Hippocampal formation (tissue), 2 donors: ENCODE results near the gene MCC.

Experiments
- DNase-seq, 2 donors: peaks; one replicate each; lab custom pipeline; 2025; lab: John Stamatoyannopoulos, UW

The MCC gene

DNA sequence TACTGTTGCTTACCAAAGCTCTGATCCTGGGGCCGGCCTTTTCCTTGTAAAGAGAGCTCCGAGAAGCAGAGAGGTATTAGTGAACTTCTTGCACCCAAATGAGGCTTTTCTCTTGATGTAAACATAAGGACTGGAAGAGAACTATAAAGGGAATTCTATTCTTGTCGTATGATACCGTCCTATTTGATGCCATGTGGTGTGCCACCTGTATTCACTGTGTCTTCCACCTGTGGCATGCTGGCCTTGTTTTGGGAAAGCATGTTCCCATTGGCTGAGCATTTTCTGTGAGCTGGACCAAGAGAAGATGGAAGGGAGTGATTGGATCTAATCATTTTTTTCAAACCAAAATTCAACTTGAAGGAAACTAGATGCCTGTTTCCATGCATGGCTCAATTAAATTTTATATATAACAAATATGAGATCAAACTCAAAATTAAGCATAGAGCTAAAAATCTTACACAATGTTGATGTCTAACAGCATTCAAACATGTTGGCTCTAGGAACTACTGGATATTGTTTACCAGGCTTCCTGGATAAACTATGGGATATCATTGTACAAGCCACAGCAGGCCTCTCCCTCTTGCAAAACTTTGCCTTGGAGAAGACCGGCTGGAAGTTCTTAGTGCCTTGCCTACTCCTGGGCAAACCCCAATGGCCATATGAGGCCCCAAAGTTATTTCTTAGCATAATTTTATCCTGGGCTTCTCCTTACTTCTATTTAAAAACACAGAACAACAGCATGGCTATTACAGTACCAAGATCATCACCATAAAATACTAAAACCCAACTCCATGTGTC is 168.8 kb downstream of the MCC start:
- DNase-seq: no peak

DNA sequence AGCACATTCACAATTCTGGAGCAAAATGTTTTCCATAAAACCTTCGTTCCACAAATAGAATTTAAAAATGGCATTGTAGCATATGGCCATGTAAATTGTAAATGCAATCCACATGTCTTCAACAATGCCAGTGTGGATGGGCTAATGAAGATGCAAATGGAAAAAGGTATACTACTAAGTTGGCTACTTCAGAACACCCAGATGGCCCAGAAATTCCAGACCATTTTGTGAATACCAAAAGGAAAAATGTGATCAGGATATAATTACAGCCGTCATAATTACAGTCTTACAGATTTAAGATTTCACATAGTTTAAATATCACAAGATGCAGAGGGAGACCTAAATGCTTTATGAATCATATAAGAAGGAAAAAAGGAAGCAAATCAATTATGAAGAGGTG is 170.6 kb downstream of the MCC start:
- no peak for DNase-seq

DNA sequence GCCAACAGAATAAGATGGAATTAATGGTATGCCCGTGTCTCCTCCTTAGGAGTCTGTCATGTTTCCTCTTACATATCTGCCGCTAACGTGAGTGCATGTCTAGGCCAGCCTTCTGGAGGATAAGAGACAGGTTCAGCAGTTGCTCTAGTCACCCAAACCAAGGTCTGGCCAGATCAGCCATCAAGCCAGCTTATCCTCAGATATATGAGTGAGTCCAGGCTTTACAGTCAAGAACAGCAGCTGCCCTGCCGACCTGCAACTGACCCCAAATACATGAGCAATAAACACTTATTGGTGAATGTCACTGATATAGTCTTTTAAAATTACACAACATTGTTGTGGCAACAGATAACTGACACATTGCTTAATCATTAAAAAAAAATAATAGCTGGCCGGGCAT is 177.0 kb downstream of the MCC start:
- no peak for DNase-seq

DNA sequence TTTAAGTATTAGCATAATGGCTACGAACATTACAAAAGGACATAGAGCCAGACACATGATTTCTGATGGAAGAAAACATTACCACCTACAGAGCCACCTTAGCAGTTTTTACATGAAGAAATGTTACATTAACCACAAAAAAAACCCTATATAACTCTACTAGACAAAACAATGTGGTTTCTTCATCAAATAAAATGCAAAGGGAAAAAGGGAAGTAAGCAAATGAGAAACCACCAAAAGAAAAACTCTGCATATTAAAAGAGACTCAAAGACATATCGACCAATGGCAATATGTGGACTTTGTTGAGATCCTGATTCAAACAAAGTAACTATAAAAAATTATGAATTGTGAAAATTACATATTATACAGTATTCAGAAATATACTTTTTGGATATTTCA is 186.1 kb downstream of the MCC start:
- DNase-seq: no peak

DNA sequence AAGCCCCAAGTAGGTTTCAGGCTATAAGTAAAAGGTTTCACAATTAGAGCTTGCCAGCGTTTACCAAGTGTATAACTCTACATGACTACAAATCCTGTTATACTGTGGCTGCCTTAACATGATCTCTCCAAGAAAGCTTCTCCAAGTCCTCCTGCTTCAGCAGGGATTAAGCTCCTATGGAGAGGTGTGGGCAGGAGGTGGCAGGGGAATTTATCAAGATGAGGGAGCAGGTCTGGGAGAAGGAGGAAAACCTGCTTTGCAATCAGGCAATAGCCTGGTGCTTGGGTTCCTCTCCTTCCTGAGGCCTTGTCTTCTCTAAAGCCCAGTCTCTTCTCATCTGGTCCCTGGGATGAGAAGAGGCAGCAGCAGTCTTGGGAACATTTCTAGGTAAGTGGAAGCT is 188.7 kb downstream of the MCC start:
- no peak for DNase-seq

DNA sequence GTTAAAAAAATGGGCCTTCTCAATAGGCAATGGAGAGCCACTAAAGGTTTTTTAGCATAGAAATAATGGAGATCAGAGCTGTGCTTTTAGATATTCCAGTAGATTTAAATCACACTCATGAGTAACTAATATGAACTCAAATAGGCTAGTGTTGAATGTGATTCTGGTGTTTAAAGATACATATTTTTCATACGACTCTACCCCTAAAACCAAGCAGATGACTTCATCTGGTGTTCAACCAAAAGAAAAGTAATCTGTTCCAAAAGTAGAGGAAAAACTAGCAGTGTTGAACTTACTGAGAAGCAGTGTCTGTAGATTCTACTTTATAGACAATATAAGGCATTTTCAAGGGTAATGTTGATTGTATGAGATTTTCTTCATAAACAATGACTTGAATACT is 191.6 kb downstream of the MCC start:
- no peak for DNase-seq

DNA sequence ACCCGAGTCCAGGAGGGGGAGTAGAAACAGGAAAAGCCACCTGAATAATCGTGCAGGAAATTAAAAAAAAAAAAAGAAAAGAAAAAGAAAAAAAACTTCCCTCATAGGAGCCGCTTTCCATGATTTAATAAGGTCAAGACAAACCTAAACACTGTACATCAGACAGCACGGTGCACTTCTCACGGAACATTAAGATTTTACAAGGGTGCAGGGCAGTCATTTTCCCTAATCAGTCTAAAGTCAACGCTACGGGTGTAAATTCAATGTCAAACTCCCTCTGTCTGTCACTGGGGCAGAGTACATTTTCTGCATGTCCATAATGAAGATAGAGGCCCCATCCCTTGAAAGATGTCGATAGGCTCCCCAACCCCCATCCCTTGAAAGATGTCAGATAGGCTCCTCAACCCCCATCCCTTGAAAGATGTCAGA is 193.1 kb downstream of the MCC start:
- DNase-seq: no peak

DNA sequence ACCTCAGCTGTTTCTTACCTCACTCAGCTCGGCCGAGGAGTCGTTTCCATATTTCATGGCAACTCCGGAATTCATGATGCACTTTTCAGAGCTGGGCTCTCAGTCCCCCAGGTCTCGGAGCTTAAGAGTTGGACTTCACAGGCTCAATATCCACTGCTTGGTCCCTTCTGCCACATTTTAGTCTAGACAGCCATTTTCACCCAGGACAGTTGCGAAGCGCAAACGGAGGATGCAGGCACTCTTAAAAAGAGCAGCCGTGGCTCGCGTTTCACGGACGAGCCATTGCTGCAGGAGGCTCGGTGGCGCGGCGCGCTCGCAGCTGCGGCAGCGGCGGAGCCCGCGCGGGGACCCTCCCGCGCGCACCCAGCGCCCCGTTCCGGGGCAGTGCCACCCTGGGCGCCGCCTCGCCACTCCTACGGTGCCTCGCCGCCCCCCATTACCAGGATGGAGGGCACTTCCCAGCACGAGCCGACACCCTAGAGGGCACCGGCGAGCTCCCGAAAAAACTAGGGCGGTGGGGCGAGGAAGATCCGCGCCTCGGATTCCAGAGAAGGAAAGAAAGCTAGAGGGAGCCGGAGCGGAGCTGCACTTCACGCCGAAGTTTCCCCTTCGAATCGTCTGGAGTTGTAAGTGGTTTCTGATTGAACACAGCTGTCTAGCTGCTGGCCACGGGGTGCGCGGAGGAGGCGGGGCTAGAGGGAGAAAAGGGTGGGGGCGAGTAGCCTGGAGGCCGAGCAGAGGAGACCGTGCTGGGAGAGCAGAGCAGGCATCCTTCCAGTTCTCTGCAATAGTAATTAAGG is 193.7 kb downstream of the MCC start:
- DNase-seq: peak; percentile 58 to 59

DNA sequence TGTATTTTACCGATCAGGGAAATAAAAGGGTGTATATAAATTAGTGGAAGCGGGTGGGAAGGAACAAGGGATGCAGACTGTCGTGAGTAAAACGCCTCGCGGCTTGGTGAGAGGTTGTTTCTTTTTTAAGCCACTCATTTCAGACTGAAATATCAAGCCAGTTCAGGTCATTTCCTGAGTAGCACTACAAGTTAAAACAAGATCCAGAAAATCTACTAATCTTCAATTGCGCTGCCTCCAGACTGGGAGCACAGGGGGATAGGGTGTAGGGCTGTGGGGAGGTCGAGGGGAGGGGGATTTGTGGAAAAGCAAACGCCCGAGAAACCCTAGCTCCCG is 194.3 kb downstream of the MCC start:
- no peak for DNase-seq

DNA sequence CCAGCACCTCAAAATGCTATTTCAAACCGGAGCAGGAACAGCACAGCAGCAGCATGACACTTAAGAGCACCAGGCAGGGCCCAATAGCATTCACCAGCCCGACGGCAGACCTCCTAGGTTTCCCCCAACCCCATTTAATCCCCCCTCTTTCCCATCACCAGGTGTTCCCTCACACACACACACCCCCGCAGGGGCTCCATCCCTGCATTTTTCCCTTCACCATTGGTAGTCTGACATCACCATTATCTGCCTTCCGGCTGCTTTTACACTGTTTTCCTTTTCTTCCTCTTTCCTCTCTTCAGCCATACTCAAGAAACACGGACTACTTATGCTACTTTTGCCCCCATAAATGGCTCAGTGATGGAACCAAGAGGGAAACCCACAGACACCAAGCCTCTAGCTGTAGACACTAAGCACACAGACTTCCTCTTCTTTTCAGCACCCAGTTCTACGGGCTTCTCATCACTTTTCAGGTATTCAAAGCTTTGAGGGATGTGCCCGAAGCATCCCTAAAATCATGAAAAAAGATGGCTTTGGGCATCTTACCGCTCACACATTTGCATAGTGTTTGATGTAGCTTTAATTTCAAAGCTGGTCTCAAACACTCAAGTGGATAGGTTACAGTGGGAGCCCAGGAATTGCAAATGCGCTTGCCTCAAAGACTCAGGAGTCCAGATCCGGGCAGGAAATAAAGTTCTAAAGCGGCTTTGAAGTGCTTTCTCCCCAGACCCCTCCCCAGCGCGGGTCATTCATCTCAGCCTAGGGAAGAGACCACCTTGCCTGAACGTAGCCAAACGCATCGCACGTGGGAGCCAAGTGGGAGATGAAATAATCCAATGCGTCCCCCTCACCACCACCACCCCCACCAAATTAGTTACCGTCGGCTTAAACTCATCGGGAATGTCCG is 194.9 kb downstream of the MCC start:
- DNase-seq: no peak

DNA sequence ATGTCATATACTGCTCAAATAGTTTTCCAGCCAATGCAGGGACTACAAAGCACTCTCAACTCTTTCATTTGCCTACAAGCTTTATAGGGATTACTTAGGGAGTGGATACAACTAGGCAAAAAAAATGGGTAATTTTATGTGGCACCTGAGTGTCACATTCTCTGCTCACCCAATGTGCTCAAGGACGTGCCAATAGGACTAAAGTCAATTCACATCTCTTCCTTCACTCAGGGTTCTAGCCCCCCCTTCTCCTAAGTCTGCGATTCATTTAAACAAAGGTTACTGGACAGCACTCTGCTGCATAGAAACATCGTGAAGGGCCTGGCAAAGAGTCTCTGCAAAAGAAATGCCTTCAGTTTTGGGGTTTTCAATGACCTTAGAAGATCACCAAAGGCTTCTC is 195.8 kb downstream of the MCC start:
- no peak for DNase-seq

DNA sequence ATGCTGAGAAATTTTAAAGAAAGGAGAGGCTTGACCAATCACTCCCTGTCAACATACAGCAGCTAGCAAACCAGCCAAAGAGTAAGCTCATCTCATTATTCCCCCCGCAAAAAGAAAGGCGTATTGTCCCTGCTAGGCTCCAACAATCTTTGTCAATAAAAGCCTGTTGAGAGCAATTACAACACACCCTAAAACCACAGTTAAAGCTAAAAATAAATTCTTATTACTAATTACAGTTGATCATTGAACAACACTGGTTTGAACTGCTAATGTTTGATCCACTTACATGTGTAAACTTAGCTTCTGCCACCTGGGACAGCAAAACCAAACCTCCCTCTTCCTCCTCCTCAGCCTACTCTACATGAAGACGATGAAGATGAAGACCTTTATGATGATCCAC is 204.7 kb downstream of the MCC start:
- DNase-seq: peak in 1 of 2 donors; percentile 21

DNA sequence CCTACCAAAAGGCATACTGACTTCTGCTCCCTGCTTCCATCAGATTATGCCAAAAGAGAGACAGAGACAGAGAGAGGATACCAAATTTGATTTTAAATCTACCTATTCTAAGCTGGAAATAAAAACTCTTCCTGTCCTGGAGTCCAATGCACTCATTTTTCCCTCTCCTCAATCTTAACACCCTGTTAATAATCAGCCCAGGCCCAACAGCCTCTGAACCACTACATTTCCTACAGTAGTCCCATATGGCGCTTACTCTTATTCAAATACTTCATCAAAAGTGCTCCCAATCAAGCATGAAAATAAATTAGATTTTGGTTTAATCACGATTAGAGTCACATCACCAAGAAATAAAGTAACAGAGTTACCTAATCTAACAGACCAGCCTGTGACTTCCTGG is 205.8 kb downstream of the MCC start:
- DNase-seq: no peak

DNA sequence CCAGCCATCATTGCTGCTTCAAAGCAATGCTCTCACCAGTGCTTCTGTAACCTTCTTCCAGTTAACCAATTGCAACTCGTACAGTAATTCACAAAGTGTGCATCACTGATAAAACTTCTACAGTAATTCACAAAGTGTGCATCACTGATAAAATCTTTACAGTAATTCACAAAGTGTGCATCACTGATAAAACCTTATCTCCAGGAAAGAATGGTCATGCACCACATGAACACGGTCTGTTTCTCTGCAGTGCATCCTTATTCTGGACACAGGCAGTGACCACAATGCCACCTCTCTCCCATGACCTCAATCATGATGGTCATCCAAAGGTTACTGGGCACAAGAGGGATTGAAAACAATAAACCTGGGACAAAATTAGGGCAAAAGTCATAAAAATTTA is 207.1 kb downstream of the MCC start:
- no peak for DNase-seq

DNA sequence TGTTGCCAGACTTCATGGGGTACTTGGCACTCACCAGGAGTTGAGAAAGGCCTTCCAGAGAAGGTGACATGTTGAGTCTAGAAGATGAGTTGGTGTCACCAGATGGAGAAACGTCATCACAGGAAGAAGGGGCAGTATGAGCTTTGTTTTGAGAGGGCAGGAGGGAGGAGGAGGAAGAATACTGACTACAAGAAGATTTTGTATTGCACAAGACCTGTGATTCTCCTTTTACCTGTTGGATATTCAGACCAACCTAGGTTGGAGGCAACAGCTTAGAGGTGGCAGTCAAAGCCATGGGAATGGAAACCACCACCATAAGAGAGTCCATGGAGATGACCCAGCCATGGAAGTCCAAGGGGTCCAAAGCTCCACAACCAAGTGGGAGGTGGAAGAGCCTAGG is 207.7 kb downstream of the MCC start:
- no peak for DNase-seq

DNA sequence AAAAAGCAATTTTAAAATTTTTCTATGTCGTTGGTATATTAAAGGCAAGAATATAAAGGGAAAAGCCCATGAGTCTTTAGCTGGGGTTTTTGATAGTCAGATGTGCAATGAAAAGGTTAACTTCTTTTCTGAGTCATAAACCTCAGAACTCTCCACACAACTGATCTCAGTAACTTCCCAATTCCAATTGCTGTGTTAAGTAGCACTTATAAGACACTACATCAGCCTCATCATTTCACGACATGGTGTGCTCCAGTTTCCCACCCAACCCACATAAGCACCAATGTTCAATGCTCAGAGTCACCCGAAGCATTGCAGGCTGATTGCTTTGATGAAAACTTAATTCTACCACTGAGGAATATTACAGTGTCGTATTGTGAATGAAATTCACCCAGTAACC is 209.3 kb downstream of the MCC start:
- DNase-seq: no peak

DNA sequence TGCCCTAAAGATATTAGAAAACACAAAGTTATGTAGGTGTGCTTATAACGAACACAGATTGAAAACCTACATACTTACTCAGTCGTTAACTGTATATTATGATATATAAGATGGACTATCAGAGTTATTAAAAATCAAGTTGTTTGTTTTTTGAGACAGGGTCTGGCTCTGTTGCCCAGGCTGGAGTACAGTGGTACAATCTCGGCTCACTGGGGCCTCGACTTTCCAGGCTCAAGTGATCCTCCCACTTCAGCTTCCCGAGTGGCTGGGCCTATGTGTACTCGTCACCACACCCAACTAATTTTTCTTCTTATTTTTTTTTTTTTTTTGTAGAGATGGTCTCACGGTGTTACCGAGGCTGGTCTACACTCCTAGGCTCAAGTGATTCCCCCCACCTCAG is 211.8 kb downstream of the MCC start:
- DNase-seq: no peak

DNA sequence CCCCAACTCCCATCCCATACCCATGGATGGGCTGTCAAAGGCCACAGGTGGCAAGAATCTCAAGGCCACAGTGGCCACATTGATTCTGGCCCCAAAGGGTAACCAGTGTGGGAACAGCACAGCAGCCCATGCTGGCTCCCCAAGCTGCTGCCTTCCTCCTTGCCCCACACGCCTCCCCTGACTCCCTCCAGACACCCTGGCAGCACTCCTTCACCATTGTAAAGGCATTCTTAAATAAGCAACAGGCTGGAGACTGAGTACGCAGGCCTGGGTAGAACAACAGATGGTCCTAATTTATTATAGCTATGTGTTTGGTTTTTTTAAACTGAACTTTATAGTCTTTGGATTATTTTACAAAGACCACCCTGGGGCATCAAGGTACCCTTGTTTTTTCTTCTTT is 212.3 kb downstream of the MCC start:
- DNase-seq: no peak

DNA sequence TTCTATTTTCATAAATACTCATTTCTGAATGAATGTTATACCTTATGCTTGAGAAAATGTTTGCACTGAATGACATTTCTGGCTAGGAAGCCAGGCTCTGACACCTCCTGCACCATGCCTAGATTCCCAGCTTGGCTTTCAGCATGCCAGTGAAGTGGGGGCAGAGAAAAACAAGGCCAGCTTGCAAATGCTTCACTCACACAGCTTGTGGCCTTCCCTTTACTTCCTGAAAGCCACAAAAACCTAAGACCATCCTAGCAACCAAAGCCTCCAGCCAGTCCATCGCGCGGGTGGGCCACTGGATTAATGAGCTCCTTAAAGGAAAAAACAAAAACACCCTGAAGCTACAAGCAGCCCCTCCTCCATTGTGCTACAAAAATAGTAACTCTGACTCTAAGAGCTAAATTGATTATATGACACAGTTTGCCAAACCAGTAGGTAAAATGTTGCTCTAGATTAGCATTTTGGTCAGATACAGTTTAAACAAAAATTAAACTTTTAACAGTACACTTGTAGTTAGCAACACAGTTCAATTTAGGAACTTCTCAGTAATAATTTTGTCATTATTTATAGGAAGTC is 213.3 kb downstream of the MCC start:
- peak; percentile 11 to 63 for DNase-seq

DNA sequence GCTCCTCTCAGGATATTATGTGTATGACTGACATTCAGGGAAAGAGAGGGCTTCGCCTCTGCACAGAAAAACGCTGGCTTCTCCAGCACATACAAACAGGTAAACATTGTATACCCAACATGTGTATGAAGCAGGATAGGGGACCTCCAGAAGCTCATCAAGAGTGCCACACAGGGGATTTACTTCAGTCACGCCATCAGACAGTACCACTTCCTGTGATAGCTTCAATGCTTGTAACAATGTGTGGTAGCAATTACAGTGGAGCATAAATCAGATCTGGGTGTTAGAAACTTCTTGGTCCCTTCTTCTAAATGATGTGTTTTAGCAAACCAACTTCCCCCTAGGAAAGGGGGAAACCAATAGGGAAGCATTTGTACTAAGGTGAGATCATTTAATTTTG is 214.3 kb downstream of the MCC start:
- DNase-seq: no peak

DNA sequence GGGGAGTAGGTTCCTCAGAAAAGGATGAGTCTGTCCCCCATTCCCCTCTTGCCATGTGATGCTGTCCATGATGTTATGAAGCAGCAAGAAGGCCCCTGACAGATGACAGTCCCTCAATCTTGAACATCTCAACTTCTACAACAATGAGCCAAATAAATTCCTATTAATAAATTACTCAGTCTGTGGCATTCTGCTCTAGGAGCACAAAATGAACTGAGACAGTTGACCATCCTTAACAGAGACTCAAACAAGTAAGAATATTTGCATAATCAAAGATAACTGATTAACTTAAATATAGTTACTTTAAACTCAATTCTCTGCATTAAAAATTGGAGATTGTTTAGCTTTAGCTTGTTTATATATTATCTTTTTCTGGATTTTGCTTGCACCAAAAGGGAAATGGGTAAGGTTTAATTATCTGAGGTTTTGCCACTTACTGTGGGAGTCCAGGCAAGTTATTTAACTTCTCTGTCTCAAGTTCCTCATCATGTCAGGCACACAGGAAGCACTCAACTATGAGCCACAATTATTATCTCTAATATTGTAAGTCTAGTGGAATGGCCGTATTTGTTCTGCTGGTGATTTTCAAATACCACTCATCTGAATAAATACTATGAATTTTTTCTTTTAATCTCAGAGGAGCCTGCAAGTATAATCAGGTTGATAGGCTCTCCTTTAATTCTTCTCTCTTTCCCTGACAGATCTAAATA is 216.4 kb downstream of the MCC start:
- DNase-seq: no peak

DNA sequence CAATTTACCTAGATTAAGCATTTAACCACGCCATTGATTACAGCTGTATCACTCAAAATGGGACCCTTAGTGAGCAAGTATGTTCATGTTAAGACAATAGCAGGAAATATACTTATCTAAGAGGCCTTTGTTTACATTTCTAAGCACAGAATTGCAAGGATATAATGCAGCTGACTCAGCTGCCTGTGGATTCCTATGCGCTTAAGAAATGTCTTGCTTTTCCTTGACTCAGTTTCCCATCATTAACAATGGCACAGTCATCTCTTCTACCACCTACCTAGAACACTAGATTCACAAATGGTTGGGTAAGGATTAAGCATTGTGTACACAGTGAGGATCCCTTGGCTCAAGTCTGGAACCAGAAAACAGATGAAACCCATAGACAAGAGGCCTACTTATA is 217.2 kb downstream of the MCC start:
- DNase-seq: no peak
